HEK293 (cell line): ENCODE data around the gene ANKRD13D.

Experiments
- CTCF ChIP-seq: fragments of 450-650 bp; formaldehyde crosslinking; IDR thresholded peaks from 2 replicates; pipeline ENCODE4 v1.5.1; 2016; ENCODE audit warnings: missing biosample characterization, missing genetic modification characterization
- HOXA7 ChIP-seq: sonication (generic); formaldehyde crosslinking; IDR thresholded peaks from 2 replicates; pipeline ENCODE4 v1.8.1; 2022; ENCODE audit warnings: missing genetic modification reagents, borderline replicate concordance
- MYNN ChIP-seq: fragments of 450-650 bp; formaldehyde crosslinking; IDR thresholded peaks from 2 replicates; pipeline ENCODE4 v1.5.1; 2016; ENCODE audit warnings: missing biosample characterization, missing genetic modification characterization, borderline replicate concordance
- TCF7L2 ChIP-seq: IDR thresholded peaks from 2 replicates; pipeline ENCODE4 v1.6.1; 2011; ENCODE audit warnings: low read depth, mild to moderate bottlenecking, inconsistent platforms, low read length, moderate library complexity, borderline replicate concordance
- ZBTB21 ChIP-seq: fragments of 450-650 bp; formaldehyde crosslinking; IDR thresholded peaks from 2 replicates; pipeline ENCODE4 v1.5.1; 2017; ENCODE audit warnings: missing biosample characterization, missing genetic modification characterization
- ZFP3 ChIP-seq: fragments of 450-650 bp; formaldehyde crosslinking; IDR thresholded peaks from 2 replicates; pipeline ENCODE4 v1.5.1; 2016; ENCODE audit warnings: low read depth, missing biosample characterization, missing genetic modification characterization
- ZNF138 ChIP-seq: fragments of 450-650 bp; formaldehyde crosslinking; IDR thresholded peaks from 2 replicates; pipeline ENCODE4 v1.5.1; 2016; ENCODE audit warnings: missing biosample characterization, missing genetic modification characterization, borderline replicate concordance
- ZNF169 ChIP-seq: fragments of 450-650 bp; formaldehyde crosslinking; IDR thresholded peaks from 2 replicates; pipeline ENCODE4 v1.5.1; 2016; ENCODE audit warnings: missing biosample characterization, missing genetic modification characterization
- ZNF398 ChIP-seq: fragments of 450-650 bp; formaldehyde crosslinking; IDR thresholded peaks from 2 replicates; pipeline ENCODE4 v1.5.1; 2017; ENCODE audit warnings: missing biosample characterization, missing genetic modification characterization
- ZNF521 ChIP-seq: fragments of 450-650 bp; formaldehyde crosslinking; IDR thresholded peaks from 2 replicates; pipeline ENCODE4 v1.5.1; 2017; ENCODE audit warnings: missing biosample characterization, mild to moderate bottlenecking, missing genetic modification characterization
- ZNF530 ChIP-seq: fragments of 450-650 bp; formaldehyde crosslinking; IDR thresholded peaks from 2 replicates; pipeline ENCODE4 v1.5.1; 2016; ENCODE audit warnings: low read depth, missing biosample characterization, missing genetic modification characterization
- TF ChIP-seq, protein P1 (sequence below): fragments of 450-650 bp; formaldehyde crosslinking; IDR thresholded peaks from 2 replicates; pipeline ENCODE4 v1.5.1; 2016; ENCODE audit warnings: missing biosample characterization, missing genetic modification characterization, borderline replicate concordance

DNA sequence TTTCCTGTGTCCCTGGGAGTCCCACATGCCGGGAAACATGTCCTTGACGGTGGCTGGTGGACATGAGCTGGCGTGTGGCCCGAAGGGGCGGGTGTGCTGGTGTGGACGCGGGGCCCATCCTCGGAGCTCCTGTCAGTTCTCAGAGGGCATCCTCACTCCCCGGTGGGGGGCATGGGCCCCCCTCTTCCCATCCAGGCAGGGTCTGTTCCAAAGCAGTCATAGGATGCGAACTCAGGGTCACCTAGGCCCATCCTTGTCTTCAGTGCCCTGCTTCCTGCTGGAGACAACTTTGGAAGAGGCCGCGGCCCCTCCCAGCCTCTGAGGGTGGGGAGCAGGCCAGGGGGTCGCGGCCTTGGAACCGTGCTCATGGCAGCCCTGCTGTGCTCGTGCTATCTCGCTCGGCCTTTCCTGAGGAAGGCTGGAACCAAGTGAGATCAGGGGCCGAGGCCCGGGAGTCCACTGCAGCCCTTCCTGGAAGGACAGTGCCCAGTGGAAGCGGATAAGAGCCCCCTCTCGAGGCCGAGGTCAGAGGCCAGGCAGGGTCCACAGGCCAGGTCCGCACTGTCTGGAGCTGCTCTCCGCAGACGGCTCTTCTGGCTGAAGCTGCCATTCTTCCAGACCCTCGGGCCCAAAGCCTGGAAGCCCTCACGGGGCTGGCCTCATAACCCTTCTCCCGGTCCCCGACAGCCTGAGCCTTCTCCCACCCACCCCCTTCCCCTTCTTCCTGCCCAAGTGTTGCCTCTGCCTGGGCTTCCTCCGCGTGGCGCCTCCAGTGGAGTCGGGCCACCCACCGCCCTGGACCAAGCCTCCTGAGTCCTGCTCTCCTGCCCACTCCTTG lies 14.1 kb upstream of the ANKRD13D start:
- no peak for TF ChIP-seq CTCF (tag by site-specific recombination)
- no peak for TF ChIP-seq ZFP3 (tag by site-specific recombination)
- no peak for TF ChIP-seq ZNF169
- TF ChIP-seq MYNN (tag by site-specific recombination) = no peak
- TF ChIP-seq TCF7L2 = no peak
- no peak for TF ChIP-seq ZNF521
- TF ChIP-seq ZBTB21 (tag by site-specific recombination) = no peak
- no peak for TF ChIP-seq ZNF530
- TF ChIP-seq, protein P1, sequence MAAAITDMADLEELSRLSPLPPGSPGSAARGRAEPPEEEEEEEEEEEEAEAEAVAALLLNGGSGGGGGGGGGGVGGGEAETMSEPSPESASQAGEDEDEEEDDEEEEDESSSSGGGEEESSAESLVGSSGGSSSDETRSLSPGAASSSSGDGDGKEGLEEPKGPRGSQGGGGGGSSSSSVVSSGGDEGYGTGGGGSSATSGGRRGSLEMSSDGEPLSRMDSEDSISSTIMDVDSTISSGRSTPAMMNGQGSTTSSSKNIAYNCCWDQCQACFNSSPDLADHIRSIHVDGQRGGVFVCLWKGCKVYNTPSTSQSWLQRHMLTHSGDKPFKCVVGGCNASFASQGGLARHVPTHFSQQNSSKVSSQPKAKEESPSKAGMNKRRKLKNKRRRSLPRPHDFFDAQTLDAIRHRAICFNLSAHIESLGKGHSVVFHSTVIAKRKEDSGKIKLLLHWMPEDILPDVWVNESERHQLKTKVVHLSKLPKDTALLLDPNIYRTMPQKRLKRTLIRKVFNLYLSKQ (tag by site-specific recombination) = no peak
- no peak for TF ChIP-seq ZNF138 (tag by site-specific recombination)
- no peak for TF ChIP-seq ZNF398
- TF ChIP-seq HOXA7 (CRISPR knock-in tag) = no peak
